Inferior parietal cortex (tissue), 1 donor: ENCODE measurements around the gene FANCM.
"Not testable (repeated sequence)": the region's sequence is repeated elsewhere in the genome, so short reads cannot be mapped to it uniquely, and the experiment has no call there.

Source experiments
- DNase-seq: peaks from one replicate; pipeline ENCODE4 v3.0.0-alpha.2; 2016; ENCODE audit errors: extremely low spot score

The FANCM gene

DNA sequence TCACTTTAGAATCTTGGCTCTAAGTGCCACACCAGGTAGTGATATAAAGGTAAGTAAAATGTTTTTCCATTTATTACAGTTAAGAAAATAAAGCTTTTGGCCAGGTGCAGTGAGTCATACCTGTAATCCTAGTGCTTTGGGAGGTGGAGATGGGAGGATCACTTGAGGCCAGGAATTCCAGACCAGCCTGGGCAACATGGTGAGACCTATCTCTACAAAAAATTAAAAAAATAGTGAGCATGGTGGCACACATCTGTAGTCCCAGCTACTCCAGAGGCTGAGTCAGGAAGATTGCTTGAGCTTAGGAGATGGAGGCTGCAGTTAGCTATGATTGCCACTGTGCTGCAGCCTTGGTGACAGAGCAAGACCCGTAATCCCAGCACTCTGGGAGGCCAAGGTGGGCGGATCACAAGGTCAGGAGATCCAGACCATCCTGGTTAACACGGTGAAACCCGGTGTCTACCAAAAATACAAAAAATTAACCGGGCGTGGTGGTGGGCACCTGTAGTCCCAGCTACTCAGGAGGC, 5.0 kb downstream of the FANCM start:
- DNase-seq, result no peak

- DNase-seq, result not testable (repeated sequence)
These were observed 6.4 kb downstream of the FANCM start for GRCh38 chr14:45142083-45142482.

DNA sequence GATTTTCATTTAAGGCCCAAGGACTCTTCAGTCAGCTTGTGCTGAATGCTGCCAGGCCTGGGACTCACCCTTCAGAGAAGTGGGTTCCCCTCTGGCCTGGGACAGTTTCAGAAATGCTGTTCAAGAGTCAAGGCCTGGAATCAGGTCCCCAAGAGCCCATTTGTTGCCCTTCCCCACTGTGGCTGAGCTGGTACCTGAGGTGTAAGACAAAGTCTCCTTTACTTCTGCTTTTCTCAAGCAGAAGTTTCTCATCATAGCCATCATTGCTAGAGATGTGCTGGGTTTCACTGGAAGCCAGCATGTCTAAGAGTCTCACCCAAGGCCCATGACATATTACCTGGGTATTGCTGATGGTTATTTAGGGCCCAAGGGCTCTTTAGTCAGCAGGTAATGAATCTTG, 8.9 kb downstream of the FANCM start:
- no peak for DNase-seq

- no peak for DNase-seq
These were observed 9.5 kb downstream of the FANCM start for GRCh38 chr14:45145214-45145613.

DNA sequence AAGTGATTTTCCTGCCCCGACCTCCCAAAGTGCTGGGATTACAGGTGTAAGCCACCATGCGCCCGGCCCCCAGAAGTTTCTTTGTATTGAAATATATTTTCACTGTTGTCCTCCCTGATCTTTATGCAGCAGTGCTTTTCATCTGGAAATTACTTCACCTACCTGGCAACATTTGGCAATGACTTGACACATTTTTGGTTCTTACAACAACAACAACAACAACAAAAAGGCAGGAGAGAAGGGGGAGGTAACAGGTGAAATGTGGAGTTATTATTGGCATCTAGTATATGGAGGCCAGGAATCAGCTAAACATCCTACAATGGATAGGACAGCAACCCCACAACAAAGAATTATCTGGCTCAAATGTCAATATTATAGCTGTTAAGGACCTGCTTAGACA, 13.9 kb downstream of the FANCM start:
- DNase-seq, result no peak

DNA sequence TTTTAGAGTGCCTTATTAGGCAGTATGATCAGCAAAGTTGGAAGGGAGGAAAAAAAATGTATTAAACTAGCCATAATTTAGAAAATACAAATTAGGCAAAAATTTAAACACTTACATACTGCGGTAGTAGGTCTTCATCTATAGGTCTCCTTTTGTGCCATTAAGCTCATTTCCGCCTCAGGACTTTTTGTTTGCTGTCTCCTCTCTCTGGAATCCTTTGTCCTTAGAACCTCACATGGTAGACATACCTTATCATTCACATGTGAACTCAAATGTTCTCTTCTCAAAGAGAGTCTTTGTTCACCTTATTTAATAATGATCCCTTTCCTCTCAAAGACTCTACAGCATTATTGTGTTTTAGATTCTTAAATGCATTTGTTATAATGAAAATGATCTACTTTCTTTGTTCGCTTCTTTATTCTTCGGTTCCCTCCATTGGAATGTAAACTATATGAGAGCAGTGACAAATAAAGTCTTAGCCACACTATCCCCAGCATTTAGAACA, 14.7 kb downstream of the FANCM start:
- no peak for DNase-seq

DNA sequence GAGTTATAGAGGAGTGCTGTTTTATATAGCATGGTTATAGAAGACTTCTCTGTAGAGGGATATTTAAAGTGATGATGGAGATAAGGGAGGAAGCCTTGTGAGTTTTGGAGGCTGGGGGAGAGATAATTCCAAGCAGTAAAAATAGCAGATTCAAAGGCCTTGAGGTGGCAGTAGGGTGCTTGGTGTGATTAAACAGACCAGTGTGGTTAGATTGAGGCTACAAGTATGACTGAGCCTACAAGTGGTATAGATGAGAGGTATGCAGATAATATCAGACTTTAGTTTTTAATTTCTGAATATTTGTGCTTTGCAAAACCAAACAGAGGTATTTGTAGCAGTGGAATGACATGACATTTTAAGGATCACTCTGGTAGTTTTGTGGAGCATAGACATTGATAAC, 20.3 kb downstream of the FANCM start:
- DNase-seq, result no peak

GRCh38 chr14:45169906-45170305, 34.2 kb downstream of the FANCM start:
- no peak for DNase-seq

DNA sequence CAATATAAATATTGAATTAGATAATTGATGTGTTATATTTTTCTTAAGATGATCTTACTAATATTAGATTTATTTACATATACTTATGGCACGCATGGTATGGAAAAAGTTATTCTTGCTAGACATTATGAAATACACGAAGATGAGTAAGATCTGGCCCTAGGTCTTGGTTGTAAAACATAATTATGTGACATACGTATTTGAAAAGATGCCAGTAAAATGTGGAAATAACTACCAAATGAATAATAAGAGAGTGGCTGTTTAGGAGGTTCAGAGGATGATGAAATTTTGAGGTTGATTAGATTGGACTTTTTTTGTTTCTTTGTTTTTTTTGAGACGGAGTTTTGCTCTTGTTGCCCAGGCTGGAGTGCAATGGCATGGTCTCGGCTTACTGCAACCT, 41.3 kb downstream of the FANCM start:
- no peak for DNase-seq

DNA sequence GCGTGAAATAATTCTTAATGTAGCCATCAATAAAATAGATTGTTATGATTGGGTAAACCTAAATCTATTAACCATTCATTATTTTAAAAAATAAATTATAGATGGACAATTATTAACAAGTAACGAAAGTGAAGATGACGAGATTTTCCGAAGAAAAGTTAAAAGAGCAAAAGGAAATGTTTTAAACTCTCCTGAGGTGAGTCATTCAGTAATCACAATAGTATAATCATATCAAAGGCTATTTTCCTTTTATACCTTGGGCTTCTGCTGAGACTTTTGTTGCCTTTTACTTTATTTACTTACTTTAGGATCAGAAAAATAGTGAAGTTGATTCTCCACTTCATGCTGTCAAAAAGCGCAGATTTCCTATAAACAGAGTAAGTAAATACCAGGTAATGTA, 45.6 kb downstream of the FANCM start:
- DNase-seq, result no peak

- no peak for DNase-seq
These were observed 46.1 kb downstream of the FANCM start for GRCh38 chr14:45181806-45182205.

DNA sequence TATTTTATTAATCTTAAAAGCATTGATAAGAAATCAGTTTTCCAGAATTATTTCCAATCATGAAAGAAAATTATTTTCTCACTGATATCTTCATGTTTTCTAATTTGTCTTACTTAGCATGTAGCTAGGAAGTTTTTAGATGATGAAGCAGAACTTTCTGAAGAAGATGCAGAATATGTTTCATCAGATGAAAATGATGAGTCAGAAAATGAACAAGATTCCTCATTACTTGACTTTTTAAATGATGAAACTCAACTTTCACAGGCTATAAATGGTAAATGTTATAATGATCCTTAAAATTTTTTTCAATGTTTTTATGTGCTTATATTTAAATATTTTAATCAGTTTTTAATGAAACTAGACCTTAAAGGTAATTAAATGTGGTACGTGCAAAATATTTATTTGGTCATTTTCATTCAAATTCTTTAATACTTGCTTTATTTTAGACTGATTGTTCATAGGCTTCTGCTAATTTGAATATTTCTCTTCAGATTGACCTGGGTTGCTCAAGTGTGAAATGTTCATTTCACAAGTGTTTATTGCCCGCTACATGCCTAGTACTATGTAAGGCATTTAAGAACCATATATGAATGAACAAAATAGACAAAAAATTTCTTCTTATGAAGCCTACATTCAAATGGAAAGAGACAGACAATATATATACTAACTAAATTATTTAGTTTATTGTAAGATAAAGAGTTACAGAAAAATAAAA, 49.5 kb downstream of the FANCM start:
- no peak for DNase-seq

- DNase-seq, result no peak
These were observed 59.2 kb downstream of the FANCM start for GRCh38 chr14:45194964-45195363.

- no peak for DNase-seq
These were observed 62.8 kb downstream of the FANCM start for GRCh38 chr14:45198551-45198950.

- no peak for DNase-seq
These were observed 63.5 kb downstream of the FANCM start for GRCh38 chr14:45199230-45199629.

GRCh38 chr14:45201905-45202304, 66.2 kb downstream of the FANCM start:
- DNase-seq, result no peak

DNA sequence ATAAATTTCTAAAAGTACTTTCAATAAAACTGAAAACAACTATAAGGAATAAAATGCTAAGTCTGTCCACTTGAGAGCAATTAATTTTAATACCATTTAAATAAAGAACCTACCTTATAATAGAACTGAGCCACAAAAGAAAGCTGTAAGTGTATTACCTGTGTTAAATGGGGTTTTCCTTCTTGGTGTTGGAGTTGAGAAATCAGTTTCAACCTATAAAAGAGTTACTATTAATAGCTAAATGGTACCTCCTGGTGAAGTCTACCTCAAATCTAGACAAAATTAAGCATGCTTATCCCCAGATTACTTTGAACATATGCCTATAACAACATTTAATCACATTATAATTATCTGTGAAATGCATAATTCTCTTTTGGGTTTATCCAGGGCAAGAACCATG, 68.5 kb downstream of the FANCM start:
- DNase-seq, result no peak

DNA sequence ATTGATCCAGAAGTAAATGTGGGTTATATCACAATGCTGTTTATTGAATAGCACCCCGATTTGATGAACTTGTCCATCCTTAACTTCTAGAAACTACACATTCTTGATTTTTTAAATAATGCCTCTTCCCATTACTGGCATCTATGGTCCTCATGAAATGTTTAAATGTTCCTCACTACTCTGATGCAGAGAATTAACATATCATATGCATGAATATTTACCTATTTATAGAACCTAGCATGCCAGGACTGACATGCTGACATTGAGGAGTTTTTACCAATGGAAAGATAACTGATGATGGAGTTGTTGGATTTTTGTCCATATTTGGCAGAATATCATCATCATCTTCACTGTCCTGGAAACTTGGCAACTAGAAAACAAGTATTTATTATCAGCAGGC, 74.4 kb downstream of the FANCM start:
- DNase-seq, result no peak

DNA sequence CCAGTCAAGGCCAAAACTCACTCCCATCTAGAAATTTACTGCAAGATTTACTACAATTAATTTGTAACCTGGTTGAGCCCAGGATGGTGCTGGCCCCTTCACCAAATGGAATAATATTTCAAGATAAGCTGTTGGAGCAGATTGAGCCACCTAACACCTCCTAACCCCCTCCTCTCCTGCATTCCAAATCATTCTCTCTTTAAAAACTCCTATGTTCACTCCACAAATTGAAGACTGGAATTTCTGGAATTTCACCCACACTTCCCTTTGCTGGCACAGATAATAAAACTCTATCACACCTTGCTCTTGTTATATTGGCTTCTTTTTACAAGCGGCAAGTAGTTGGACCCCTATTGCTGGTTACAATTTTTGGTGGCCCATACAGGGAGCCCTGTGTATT, 75.6 kb downstream of the FANCM start:
- no peak for DNase-seq

DNA sequence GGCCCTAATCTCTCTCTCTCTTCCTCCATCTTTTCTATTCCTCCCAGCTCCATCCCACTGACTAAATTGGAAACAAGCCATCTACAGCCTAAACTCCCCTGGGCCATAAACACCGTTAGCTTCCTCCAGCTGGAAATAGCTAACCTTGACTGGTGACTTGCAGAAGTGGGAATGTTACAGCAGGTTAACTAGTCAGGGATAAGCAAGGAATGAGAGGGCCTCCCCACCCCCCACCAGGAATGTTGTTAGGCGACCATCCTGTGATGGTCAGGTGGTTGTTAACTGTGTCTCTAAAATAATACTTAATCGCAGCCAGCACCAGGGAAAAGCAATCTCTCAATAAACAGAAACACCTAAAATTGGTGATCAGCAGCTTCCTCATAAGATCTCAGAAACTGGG, 76.5 kb downstream of the FANCM start:
- no peak for DNase-seq

DNA sequence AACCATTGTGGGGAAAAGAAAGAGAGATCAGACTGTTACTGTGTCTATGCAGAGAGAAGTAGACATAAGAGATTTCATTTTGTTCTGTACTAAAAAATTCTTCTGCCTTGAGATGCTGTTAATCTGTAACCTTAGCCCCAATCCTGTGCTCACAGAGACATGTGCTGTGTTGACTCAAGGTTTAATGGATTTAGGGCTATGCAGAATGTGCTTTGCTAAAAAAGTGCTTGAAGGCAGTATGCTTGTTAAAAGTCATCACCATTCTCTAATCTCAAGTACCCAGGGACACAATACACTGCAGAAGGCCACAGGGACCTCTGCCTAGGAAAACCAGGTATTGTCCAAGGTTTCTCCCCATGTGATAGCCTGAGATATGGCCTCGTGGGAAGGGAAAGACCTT, 78.0 kb downstream of the FANCM start:
- DNase-seq, result not testable (repeated sequence)

DNA sequence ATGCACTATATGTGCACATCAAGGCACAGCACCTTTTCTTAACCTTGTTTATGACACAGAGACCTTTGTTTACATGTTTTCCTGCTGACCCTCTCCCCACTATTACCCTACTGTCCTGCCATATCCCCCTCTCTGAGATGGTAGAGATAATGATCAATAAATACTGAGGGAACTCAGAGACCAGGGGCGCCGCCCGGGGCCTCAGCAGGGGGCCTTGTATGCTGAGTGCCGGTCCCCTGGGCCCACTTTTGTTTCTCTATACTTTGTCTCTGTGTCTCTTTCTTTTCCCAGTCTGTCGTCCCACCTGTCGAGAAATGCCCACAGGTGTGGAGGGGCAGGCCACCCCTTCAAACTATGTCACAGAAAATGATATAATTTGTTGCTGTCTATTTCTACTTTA, 78.6 kb downstream of the FANCM start:
- not testable (repeated sequence) for DNase-seq

DNA sequence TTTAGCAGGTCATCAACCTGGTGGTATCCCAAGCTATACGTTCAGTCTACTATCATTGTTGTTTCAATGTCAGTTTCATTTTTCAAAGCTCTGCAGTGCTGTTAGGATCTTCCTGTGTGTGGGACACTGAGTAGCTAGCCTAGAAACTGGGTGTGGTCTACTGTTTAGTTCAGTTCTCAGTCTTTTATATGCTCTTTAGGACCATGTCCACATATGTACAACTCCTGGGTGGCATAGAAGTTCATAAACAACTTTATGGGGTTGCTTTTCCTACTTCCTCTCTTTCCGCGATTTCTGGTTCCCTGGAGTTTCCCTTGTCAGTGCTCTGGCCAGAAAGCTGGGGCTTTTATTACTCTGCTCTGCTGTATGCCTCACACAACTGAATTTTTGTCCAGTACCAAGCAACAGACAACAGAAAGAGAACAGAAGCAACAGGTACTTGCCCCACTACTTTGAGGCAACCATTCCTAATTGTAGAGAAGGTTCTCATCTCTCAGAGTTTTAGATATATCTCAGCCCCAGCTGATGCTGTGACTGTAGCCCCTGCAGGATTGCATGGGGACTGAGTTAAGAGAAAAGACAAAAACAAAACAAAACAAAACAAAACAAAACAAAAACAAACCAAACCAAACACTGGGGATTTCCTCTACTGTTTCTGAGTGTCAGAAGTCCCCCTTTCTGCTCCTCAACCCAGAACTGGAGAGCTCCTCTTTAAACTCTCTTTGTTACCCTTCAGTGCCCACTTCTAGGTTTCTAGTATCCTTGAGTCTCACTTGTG, 86.9 kb downstream of the FANCM start:
- DNase-seq, result no peak
